ENCODE results near the gene MID1IP1. TPM values are rescaled to one million over a fixed set of nuclear protein-coding genes. Genes with fewer than 3 reads are reported as not detected.

MID1IP1 gene, protein sequence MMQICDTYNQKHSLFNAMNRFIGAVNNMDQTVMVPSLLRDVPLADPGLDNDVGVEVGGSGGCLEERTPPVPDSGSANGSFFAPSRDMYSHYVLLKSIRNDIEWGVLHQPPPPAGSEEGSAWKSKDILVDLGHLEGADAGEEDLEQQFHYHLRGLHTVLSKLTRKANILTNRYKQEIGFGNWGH
- 68.5 and 76.3 TPM in 2 replicates for total RNA-seq

DNA sequence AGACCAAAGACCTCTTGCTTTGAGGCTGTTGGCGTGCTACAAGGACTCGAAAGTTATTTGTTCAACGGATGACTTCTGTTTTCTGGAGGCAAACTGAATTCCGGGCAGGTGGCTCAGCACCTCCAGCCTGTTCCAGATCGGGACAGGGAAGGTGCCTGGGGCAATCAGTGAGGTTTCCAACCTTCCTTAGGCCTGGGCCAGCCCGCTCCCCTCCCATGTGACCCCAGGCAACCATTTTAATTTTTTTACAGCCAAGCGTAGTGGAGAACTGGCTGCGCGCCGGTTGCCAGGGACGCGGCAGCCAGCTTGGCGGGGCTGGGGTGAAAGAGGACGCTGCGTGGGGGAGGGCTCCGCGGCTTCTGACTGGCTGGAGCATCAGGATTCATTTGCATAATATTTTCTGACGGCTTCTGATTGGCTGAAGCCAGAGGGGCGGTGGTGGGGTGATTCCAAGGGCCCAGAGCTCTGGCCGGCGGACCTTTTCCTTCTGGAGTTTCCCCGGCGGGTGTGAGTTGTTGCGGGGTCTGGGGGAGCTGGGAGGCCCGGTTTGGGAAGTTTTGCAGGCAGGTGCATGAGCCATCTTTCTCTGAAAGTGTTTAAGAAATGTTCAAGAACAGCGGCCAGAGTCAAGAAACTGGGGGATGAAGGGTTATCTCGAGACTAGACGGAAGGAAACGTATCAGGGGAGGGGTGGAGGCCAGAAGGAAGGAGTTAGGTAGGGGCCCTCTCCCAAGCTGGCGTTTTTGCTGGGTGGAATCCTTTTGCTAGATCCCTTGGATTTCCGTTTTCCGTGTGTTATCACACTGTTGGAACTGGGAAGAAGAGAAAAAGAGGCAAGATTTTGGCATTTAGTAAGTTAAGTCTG lies at the start of gene MID1IP1:
Gene MID1IP1, plus strand, starts transcription at position 479 of the 865 bp plus-strand sequence. CDS start 3,488 bp downstream, outside the sequence.

Other genes with a start within 250 kb of the MID1IP1 start
- 0.68 TPM in 1 of 2 replicates, not detected in the other for gene TSPAN7, start 239.9 kb upstream of the MID1IP1 start, total RNA-seq